Stimulated activated CD8-positive, alpha-beta memory T cell treated with anti-CD3 and anti-CD28 coated beads, Interleukin-4, amount 100 ng/mL, for 4 hours (primary cell): Measurements from ENCODE around the gene KRT26.

Source experiments
- DNase-seq, 2 donors: peaks; one replicate each; pipeline ENCODE4 v3.0.0-alpha.2; 2020; ENCODE audit warnings: low read depth in 2 of 2, low spot score in 1 of 2

Gene KRT26

DNA sequence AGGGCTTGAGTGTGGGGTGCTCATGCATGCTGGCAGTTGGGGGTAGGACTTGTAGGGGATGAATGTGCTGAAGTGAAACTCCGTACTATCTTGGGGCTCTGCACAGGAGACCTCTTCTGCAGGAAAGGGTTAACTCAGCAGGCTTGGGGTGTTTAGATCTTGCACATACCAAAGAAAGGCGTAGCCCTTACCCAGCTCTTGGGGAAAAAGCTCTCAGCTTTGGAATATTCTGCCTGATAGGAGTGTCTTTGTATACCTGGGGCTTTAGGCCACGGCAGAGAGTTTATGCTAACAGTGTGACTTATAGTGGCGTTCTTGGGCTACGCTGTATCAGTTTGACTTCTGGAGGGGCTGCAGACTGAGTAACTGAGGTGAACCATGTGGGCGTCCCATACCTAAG is 38.0 kb downstream of the KRT26 start:
- no peak for DNase-seq

DNA sequence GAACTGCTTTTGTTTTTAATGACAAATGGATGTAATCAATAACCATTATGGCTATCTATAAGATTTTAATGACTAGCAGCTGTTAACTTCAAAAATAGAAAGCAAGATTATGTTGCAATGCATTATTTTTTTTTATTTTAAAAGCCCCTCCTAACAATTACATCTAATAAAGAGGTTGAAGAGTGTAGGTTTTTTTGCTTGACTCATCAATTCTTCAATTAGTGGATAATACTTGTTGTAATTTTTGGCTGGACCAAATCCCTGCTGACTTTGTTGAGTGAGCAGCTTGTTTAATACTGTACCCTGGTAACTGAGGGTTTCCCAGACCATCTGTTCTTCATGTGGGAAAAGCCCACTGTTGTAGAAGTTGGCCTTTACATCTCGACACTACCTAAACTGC is 41.0 kb downstream of the KRT26 start:
- no peak for DNase-seq

DNA sequence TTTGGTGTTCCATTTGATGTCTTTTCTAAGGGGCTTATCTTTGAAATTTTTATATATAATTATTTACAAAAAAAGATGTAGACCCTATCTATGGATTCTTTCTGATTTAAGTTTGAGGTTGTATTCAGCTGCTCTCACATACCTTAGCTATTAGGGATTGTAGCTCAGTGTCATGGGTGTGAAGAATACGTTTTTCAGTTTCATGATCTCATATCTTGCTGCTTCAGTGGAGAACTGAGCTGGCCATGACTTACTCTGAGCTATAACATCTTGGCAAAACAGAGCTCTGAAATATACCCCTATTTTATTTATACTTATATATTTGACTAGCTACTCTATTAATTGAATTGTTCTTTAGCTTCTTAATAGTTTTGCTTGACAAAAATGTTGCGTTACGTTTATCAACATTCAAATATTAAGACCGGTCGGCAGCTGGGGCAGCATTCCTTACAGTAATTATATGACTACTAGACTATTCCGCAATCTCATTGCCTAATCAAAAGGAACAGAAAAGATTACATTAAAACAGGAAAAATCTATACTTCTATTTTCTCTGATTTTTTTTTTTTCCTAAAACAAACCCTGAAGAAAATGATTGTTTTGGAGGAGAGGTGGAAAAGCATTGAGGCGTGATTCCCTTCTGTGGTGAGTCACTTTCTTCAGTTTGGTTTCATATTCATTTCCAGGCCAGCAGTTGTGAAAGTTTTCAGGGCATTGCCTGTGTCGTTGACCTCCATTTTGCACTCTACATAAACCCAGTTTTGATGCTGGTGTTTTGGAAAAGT is 44.4 kb downstream of the KRT26 start:
- no peak for DNase-seq

DNA sequence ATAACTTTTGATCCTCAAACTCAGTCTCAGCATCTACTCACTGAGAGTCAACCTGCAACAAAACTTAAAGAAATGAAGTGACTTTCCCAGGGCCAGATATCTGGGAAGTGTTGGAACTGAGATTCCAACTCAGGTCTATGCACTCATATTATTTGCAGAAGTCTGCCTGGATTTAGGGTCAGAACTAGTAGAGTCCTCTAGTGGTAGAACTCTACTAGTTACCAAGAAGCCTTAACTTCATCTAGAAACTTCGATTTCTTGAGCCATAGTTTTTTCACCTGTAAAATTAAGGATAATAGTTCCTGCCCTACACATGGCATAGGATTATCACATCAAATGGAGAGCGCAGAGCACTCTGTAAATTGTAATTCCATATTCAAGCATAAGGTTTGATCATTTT is 45.1 kb downstream of the KRT26 start:
- DNase-seq, result no peak

DNA sequence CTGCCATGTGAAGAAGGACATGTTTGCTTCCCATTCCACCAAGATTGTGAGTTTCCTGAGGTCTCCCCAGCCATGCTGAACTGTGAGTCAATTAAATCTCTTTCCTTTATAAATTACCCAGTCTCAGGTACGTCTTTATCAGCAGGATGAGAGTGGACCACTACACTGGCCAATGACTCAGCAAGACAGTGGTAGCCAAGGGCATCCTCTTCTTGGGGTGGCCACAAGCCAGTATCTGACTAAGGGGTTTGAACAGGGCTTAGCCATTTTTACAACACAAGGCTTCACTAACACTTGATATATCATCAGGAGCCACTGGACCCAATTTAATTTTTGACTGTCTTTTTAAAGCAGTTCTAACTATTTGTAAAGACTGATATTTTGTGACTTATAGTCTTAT is 47.3 kb downstream of the KRT26 start:
- DNase-seq, result no peak

DNA sequence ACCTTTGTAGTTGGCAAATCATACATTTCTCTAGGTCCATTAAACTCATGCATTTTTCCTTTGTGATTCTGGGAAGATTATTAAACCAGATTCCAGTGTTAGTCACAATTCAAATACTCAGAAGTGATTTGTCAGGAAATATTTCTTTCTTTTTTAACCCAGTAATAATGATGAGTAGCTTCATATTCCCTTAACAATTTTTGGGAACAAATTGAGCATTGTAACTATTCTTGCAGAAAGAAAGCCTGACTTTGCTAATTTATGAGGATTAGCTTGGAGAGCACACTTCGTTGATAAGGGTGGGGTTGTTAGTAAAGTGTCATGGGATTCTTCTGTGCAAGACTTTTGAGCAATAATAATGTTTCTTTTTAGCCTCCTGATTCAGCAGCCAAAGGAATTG is 49.8 kb downstream of the KRT26 start:
- DNase-seq, result no peak

DNA sequence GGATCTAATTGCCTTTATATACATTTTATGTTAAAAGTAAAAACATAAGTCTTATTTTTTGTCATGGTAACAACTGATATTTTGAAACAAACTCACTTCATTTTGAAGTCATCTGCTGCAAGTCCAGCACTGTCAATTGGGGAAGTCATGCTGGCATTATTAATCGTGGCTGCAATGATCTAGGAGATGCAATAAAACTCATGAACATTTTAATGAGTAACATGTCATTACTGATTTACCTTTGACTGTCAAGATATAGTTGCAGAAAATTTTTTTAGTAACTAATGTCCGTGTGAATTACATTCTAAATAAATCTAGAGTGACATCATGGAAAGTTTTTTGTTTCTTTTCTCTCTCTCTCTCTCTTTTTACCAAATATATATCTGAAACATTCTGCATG is 51.1 kb downstream of the KRT26 start:
- no peak for DNase-seq

DNA sequence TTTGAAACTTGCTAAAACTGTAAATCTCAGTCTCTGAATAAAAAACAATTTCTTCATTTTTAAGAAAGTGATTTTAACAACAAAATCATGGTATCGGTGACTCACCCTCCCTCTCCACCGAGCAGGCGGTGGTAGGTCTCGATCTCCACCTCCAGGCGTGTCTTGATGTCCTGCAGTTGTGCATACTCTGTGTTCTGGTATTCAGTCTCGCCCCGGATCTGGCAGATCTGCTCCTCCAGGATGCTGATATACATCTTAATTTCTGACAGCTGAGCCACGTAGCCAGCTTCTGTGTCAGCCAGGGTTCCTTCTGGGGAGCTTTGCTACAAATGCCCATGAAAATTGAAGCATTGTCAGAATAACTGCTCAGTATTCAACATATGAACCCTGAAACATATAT is 53.1 kb downstream of the KRT26 start:
- DNase-seq, result no peak

DNA sequence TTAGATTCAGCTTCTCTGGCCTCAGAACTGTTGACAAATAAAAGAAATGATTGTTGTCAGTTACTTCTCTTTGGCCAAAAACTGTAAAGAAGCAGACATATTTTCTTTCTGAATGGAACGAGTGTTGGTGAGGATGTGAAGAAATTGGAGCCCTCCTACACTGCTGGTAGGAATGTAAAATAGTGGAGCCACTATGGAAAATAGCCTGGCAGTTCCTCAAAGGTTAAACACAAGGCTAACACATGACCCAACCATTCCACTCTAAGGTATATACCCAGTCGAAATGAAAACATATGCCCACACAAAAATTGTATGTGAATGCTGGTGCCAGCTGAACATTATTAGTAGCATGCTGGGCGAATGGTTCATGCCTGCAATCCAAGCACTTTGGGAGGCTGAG is 54.2 kb downstream of the KRT26 start:
- no peak for DNase-seq
